Measurements from ENCODE around the gene BTNL9. TPM values are rescaled to one million over a fixed set of nuclear protein-coding genes. Genes with fewer than 3 reads are reported as not detected.

Gene BTNL9
- polyA plus RNA-seq, 1 of the 3 experiments (the other 2 are of a cell fraction) = not detected

DNA sequence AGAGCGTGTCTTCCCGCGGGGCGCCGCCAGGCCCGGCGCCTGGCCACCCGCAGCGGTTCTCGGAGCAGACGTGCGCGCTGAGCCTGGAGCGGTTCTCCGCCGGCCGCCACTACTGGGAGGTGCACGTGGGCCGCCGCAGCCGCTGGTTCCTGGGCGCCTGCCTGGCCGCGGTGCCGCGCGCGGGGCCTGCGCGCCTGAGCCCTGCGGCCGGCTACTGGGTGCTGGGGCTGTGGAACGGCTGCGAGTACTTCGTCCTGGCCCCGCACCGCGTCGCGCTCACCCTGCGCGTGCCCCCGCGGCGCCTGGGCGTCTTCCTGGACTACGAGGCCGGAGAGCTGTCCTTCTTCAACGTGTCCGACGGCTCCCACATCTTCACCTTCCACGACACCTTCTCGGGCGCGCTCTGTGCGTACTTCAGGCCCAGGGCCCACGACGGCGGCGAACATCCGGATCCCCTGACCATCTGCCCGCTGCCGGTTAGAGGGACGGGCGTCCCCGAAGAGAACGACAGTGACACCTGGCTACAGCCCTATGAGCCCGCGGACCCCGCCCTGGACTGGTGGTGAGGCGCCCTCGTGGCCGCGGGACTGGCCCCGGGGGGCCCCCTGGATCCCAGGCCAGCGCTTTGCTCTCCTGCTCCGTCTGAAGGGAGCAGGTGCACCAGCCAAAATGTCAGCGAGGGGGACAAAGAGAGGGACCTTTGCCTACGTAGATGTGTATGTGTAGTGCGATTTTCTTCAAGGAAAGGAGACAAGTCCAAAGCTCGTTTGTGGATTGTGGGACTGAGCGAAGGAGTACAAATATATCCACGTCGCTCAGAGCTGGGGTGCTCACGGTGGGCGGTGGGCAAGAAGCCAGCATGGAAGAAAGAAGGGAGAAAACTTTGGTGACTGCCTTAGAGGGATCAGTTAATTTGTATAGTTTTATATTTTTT is 19.5 kb downstream of the BTNL9 start:
- Histone ChIP-seq H2AFZ (ENCODE audit: low read depth) (no peak overlapping the region), H3K27me3 (ENCODE audit: insufficient read depth) (peaks cover 83% of the 10 kb centered on the region)
- CTCF ChIA-PET = no interaction called here

DNA sequence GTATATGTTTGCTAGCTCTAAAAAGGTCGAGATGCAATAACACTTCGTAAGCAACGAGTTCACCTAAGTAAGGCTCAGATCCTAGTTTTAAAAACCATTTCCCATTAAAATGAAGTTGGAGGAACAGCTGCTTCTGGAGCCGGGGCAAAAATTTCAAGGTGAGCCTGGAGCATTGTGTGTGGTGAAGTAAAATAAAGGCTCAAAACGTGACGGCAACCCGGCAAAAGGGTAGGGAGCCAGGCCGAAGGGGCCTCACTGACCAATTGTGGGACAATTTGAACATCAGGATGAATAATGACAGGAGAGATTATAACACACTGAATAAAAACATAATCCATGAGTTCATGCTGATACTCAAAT is 20.1 kb downstream of the BTNL9 start:
- H3K9me2 ChIP-seq = no peaks in the 10 kb centered on the region
- CTCF ChIA-PET = no interaction called here
- DNase-seq = no peak
- no peaks in the 10 kb centered on the region for H3K4me1 ChIP-seq (ENCODE audit: control insufficient read depth in 1 of 2, insufficient read depth in 2 of 2, low read depth in 1 of 2, low read length in 1 of 2)
- no peaks in the 10 kb centered on the region for H3K9me3 ChIP-seq
- no peak overlapping the region for H2AFZ ChIP-seq (ENCODE audit: low read depth)
- POLR2A ChIA-PET = no interaction called here
- no peak overlapping the region for H3K27ac ChIP-seq (ENCODE audit: low read depth in 2 of 2, low read length in 1 of 2)
- WGBS (ENCODE audit: low lambda C conversion rate) = 6% methylated on average over 8 of the region's 8 CpGs
- H3K4me2 ChIP-seq = no peak overlapping the region
- H3K79me2 ChIP-seq (ENCODE audit: insufficient read depth) = no peaks in the 10 kb centered on the region
- no peak overlapping the region for H3K4me3 ChIP-seq (ENCODE audit: low read depth in 2 of 2, low read length in 1 of 2)
- peaks cover 76% of the 10 kb centered on the region for H3K27me3 ChIP-seq (ENCODE audit: insufficient read depth)
- no peak overlapping the region for H3K9ac ChIP-seq
- H3F3A ChIP-seq (replicated peaks; ENCODE audit: insufficient read depth) = no peaks in the 10 kb centered on the region
- H3K36me3 ChIP-seq (replicated peaks in 1 of 2; ENCODE audit: control insufficient read depth in 1 of 2, insufficient read depth in 2 of 2, low read length in 1 of 2) = no peaks in the 10 kb centered on the region
- H4K20me1 ChIP-seq (ENCODE audit: insufficient read depth) = no peaks in the 10 kb centered on the region
- TF ChIP-seq MEF2A (IDR thresholded peaks at IDR 0.05; ENCODE audit: borderline replicate concordance, low read depth) (no peak), SIN3A (IDR thresholded peaks at IDR 0.05; ENCODE audit: borderline replicate concordance, low read depth, low read length) (no peak), MXI1 (IDR thresholded peaks at IDR 0.05; ENCODE audit: low read depth, low read length) (no peak), NRF1 (IDR thresholded peaks at IDR 0.05; ENCODE audit: low read depth, low read length) (no peak), SMC3 (IDR thresholded peaks at IDR 0.05; ENCODE audit: low read depth, low read length) (no peak), GABPA (IDR thresholded peaks at IDR 0.05; ENCODE audit: low read depth) (no peak), FOSL2 (IDR thresholded peaks at IDR 0.05; ENCODE audit: borderline replicate concordance, low read depth) (no peak), JUND (IDR thresholded peaks at IDR 0.05) (no peak), GATA2 (CRISPR knock-in tag; IDR thresholded peaks at IDR 0.05) (no peak), ELF1 (IDR thresholded peaks at IDR 0.05) (no peak)
- TF ChIP-seq, protein P1, sequence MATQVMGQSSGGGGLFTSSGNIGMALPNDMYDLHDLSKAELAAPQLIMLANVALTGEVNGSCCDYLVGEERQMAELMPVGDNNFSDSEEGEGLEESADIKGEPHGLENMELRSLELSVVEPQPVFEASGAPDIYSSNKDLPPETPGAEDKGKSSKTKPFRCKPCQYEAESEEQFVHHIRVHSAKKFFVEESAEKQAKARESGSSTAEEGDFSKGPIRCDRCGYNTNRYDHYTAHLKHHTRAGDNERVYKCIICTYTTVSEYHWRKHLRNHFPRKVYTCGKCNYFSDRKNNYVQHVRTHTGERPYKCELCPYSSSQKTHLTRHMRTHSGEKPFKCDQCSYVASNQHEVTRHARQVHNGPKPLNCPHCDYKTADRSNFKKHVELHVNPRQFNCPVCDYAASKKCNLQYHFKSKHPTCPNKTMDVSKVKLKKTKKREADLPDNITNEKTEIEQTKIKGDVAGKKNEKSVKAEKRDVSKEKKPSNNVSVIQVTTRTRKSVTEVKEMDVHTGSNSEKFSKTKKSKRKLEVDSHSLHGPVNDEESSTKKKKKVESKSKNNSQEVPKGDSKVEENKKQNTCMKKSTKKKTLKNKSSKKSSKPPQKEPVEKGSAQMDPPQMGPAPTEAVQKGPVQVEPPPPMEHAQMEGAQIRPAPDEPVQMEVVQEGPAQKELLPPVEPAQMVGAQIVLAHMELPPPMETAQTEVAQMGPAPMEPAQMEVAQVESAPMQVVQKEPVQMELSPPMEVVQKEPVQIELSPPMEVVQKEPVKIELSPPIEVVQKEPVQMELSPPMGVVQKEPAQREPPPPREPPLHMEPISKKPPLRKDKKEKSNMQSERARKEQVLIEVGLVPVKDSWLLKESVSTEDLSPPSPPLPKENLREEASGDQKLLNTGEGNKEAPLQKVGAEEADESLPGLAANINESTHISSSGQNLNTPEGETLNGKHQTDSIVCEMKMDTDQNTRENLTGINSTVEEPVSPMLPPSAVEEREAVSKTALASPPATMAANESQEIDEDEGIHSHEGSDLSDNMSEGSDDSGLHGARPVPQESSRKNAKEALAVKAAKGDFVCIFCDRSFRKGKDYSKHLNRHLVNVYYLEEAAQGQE (IDR thresholded peaks at IDR 0.05; ENCODE audit: low read depth, low read length) = no peak
- TF ChIP-seq, protein P2, sequence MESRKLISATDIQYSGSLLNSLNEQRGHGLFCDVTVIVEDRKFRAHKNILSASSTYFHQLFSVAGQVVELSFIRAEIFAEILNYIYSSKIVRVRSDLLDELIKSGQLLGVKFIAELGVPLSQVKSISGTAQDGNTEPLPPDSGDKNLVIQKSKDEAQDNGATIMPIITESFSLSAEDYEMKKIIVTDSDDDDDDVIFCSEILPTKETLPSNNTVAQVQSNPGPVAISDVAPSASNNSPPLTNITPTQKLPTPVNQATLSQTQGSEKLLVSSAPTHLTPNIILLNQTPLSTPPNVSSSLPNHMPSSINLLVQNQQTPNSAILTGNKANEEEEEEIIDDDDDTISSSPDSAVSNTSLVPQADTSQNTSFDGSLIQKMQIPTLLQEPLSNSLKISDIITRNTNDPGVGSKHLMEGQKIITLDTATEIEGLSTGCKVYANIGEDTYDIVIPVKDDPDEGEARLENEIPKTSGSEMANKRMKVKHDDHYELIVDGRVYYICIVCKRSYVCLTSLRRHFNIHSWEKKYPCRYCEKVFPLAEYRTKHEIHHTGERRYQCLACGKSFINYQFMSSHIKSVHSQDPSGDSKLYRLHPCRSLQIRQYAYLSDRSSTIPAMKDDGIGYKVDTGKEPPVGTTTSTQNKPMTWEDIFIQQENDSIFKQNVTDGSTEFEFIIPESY (IDR thresholded peaks at IDR 0.05; ENCODE audit: borderline replicate concordance, low read depth) = no peak

More for the DNA sequence above, 19.5 kb downstream of the BTNL9 start:
- Histone ChIP-seq H3K9me2 (no peaks in the 10 kb centered on the region), H3F3A (replicated peaks; ENCODE audit: insufficient read depth) (no peaks in the 10 kb centered on the region), H3K27ac (ENCODE audit: low read depth in 2 of 2, low read length in 1 of 2) (no peak overlapping the region), H3K9ac (no peak overlapping the region), H3K4me3 (ENCODE audit: low read depth in 2 of 2, low read length in 1 of 2) (no peak overlapping the region), H3K4me1 (ENCODE audit: control insufficient read depth in 1 of 2, insufficient read depth in 2 of 2, low read depth in 1 of 2, low read length in 1 of 2) (no peaks in the 10 kb centered on the region), H3K4me2 (no peak overlapping the region), H3K79me2 (ENCODE audit: insufficient read depth) (no peaks in the 10 kb centered on the region), H3K9me3 (no peaks in the 10 kb centered on the region), H4K20me1 (ENCODE audit: insufficient read depth) (no peaks in the 10 kb centered on the region), H3K36me3 (replicated peaks in 1 of 2; ENCODE audit: control insufficient read depth in 1 of 2, insufficient read depth in 2 of 2, low read length in 1 of 2) (no peaks in the 10 kb centered on the region)
- TF ChIP-seq, protein P3, sequence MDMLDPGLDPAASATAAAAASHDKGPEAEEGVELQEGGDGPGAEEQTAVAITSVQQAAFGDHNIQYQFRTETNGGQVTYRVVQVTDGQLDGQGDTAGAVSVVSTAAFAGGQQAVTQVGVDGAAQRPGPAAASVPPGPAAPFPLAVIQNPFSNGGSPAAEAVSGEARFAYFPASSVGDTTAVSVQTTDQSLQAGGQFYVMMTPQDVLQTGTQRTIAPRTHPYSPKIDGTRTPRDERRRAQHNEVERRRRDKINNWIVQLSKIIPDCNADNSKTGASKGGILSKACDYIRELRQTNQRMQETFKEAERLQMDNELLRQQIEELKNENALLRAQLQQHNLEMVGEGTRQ (IDR thresholded peaks at IDR 0.05; ENCODE audit: borderline replicate concordance, low read depth, low read length) = no peak
- TF ChIP-seq RCOR1 (IDR thresholded peaks at IDR 0.05; ENCODE audit: low read length) (no peak), YY1 (IDR thresholded peaks at IDR 0.05; ENCODE audit: low read depth) (no peak)
- TF ChIP-seq, protein P4, sequence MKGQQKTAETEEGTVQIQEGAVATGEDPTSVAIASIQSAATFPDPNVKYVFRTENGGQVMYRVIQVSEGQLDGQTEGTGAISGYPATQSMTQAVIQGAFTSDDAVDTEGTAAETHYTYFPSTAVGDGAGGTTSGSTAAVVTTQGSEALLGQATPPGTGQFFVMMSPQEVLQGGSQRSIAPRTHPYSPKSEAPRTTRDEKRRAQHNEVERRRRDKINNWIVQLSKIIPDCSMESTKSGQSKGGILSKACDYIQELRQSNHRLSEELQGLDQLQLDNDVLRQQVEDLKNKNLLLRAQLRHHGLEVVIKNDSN (IDR thresholded peaks at IDR 0.05; ENCODE audit: borderline replicate concordance, low read depth) = no peak
- TF ChIP-seq, protein P2 (IDR thresholded peaks at IDR 0.05; ENCODE audit: borderline replicate concordance, low read depth) = no peak
- WGBS (ENCODE audit: low lambda C conversion rate) = 11% methylated on average over 35 of the region's 86 CpGs
- DNase-seq = no peak
- POLR2A ChIA-PET = no interaction called here

All from SK-N-SH (cell line).